Panc1 (cell line): Measurements from ENCODE around the gene IL17RE. TPM values are rescaled to one million over a fixed set of nuclear protein-coding genes. Genes with fewer than 3 reads are reported as not detected.

Experiments
- ATAC-seq: fragments of 200-7000 bp; cut with Tn5 transposase; 2 replicates; pipeline ENCODE4 v1.9.1; 2020; ENCODE audit warnings: mild to moderate bottlenecking, moderate library complexity
- BruUV-seq: library from RNA; stranded (reverse); fragments of 400-500 nt; replicated peaks from 2 replicates; lab custom pipeline; 2021; lab: Mats Ljungman, UMichigan
- CTCF ChIA-PET: fragments of 300-600 bp; sonication (Branson Sonifier 250); formaldehyde crosslinking; loops from one replicate; lab custom pipeline; 2022; ENCODE audit warnings: antibody characterized with exemption; lab: Charles Lee
- POLR2A ChIA-PET: fragments of 300-600 bp; sonication (Branson Sonifier 250); formaldehyde crosslinking; loops from one replicate; lab custom pipeline; 2022; ENCODE audit warnings: antibody characterized with exemption; lab: Charles Lee
- DNase-seq: peaks from one replicate; pipeline ENCODE4 v3.0.0-alpha.2; 2010; ENCODE audit warnings: low read depth, low spot score
- H3K27ac ChIP-seq: 2 replicates; pipeline ENCODE4 v1.5.1; 2011; ENCODE audit warnings: mild to moderate bottlenecking, low read length, inconsistent platforms
- H3K27me3 ChIP-seq: fragments of 200-500 bp; sonication (Bioruptor generic); 2 replicates; pipeline ENCODE4 v1.6.0; 2014; ENCODE audit warnings: low read length, inconsistent platforms; ENCODE audit not compliant: control insufficient read depth, insufficient read depth
- H3K36me3 ChIP-seq: fragments of 200-500 bp; sonication (Bioruptor generic); 2 replicates; pipeline ENCODE4 v1.5.1; 2014; ENCODE audit warnings: inconsistent platforms, mild to moderate bottlenecking, low read length, moderate library complexity; ENCODE audit not compliant: control insufficient read depth, insufficient read depth
- H3K4me1 ChIP-seq: 2 replicates; pipeline ENCODE4 v1.5.1; 2011; ENCODE audit warnings: inconsistent platforms, mild to moderate bottlenecking, low read length, moderate library complexity; ENCODE audit not compliant: control insufficient read depth, insufficient read depth
- H3K4me3 ChIP-seq, 2 experiments: 2 replicates each; pipeline ENCODE4 v1.5.1; 2011 to 2012; ENCODE audit warnings: low read depth in 2 of 2, low read length in 2 of 2, mild to moderate bottlenecking in 2 of 2, inconsistent platforms in 1 of 2, moderate library complexity in 1 of 2
- H3K9me3 ChIP-seq: fragments of 200-500 bp; sonication (Bioruptor generic); 2 replicates; pipeline ENCODE4 v1.5.1; 2014; ENCODE audit warnings: low read depth, mild to moderate bottlenecking, inconsistent platforms, low read length, moderate library complexity; ENCODE audit not compliant: control insufficient read depth, insufficient read depth
- CTCF ChIP-seq: fragments of 450-650 bp; IDR thresholded peaks from 2 replicates; pipeline ENCODE4 v1.5.1; 2017; ENCODE audit warnings: mild to moderate bottlenecking
- POLR2AphosphoS5 ChIP-seq: IDR thresholded peaks from 2 replicates; pipeline ENCODE4 v1.6.1; 2012; ENCODE audit warnings: mild to moderate bottlenecking, low read depth, low read length, moderate library complexity
- REST ChIP-seq, 2 experiments: IDR thresholded peaks; 2 replicates each; pipeline ENCODE4 v1.6.1; 2011 to 2012; ENCODE audit warnings: low read depth in 2 of 2, control low read depth in 1 of 2, low read length in 1 of 2, mild to moderate bottlenecking in 1 of 2, moderate library complexity in 1 of 2; ENCODE audit not compliant: insufficient read depth in 1 of 2
- SIN3A ChIP-seq: IDR thresholded peaks from 2 replicates; pipeline ENCODE4 v1.6.1; 2012; ENCODE audit warnings: low read depth, mild to moderate bottlenecking, low read length, moderate library complexity, borderline replicate concordance; ENCODE audit not compliant: insufficient read depth
- TCF7L2 ChIP-seq: IDR thresholded peaks from 2 replicates; pipeline ENCODE4 v1.6.1; 2011; ENCODE audit warnings: mild to moderate bottlenecking, low read depth, low read length, inconsistent platforms
- in situ Hi-C: cut with HindIII; loops from 2 replicates; pipeline ENCODE4 v1.10.0; 2016; ENCODE audit warnings: low sequenced_read_pairs, low pct_unique_long_range_greater_than_20kb
- intact Hi-C: fragments of 100-400 bp; cut with micrococcal nuclease; formaldehyde crosslinking; loops from one replicate; pipeline ENCODE4 v1.10.0; 2022; ENCODE audit not compliant: unreplicated experiment
- total RNA-seq: library from RNA; stranded (reverse); gene quantifications from one replicate; pipeline ENCODE4 v1.2.1, GENCODE V29; 2021; ENCODE audit not compliant: unreplicated experiment

IL17RE gene
- total RNA-seq, 1 experiment from 2014 or later: 1.1 TPM

GRCh38 chr3:9855594-9855993 lies 47.1 kb upstream of the IL17RE start:
- intact Hi-C loops (no loop called here), in situ Hi-C loops (no loop called here)
- Histone ChIP-seq H3K4me1 (no peaks in the 10 kb centered on the region), H3K27ac (no peak overlapping the region), H3K9me3 (no peaks in the 10 kb centered on the region), H3K27me3 (no peaks in the 10 kb centered on the region), H3K4me3 (no peak overlapping the region), H3K36me3 (no peaks in the 10 kb centered on the region)
- DNase-seq (no peak), ATAC-seq (no peak)
- no peak for TF ChIP-seq POLR2AphosphoS5
- no peak for TF ChIP-seq REST (IDR thresholded peaks at IDR 0.05; ENCODE audit: insufficient read depth in 1 of 2, low read depth in 2 of 2, low read length in 1 of 2)
- no peak for TF ChIP-seq SIN3A
- no peak for TF ChIP-seq CTCF
- TF ChIP-seq TCF7L2: no peak
- ChIA-PET CTCF (no interaction called here), POLR2A (no interaction called here)
- no TSS peak for BruUV-seq

- no peaks in the 10 kb centered on the region for H3K9me3 ChIP-seq
- ATAC-seq: no peak
- in situ Hi-C loops: no loop called here
- no peak overlapping the region for H3K4me3 ChIP-seq
- H3K4me1 ChIP-seq: peaks cover 4% of the 10 kb centered on the region; the same call in 1 of the 2 replicates
- TF ChIP-seq CTCF: no peak
- no peak for TF ChIP-seq REST (IDR thresholded peaks at IDR 0.05; ENCODE audit: insufficient read depth in 1 of 2, low read depth in 2 of 2, low read length in 1 of 2)
- TF ChIP-seq TCF7L2: no peak
- no peak for TF ChIP-seq POLR2AphosphoS5
- no peak for TF ChIP-seq SIN3A
- H3K36me3 ChIP-seq: no peaks in the 10 kb centered on the region
- no TSS peak for BruUV-seq
- intact Hi-C loops: no loop called here
- no peak overlapping the region for H3K27ac ChIP-seq
- ChIA-PET CTCF (interaction anchor here (0.7 kb wide), 1 partner anchor 53 kb away, joined by 3 read pairs; no protein-coding TSS in a partner anchor), POLR2A (no interaction called here)
- no peak for DNase-seq
- no peaks in the 10 kb centered on the region for H3K27me3 ChIP-seq
These were observed 43.1 kb upstream of the IL17RE start for GRCh38 chr3:9859530-9860025.
